22Rv1 (cell line): ENCODE results near the gene ANG.
A peak's percentile ranks its signal among the peaks of the same experiment; 100 is the strongest.

ENCODE experiments used
- CTCF ChIP-seq: fragments of 450-650 bp; IDR thresholded peaks from 2 replicates; pipeline ENCODE4 v1.5.1; 2017; ENCODE audit warnings: mild to moderate bottlenecking
- ZFX ChIP-seq: fragments of 450-650 bp; IDR thresholded peaks from 2 replicates; pipeline ENCODE4 v1.6.1; 2017; ENCODE audit warnings: antibody characterized with exemption, borderline replicate concordance

- TF ChIP-seq CTCF (peak; percentile 93), ZFX (no peak)
These were observed 31.1 kb upstream of the ANG start for GRCh38 chr14:20657216-20658211.
